GM19372 (cell line): ENCODE data around the gene HMX1.

Experiments
- ATAC-seq: cut with Tn5 transposase; IDR thresholded peaks from one replicate; pipeline ENCODE4 v1.9.1; 2021; ENCODE audit warnings: mild to moderate bottlenecking, low read depth, moderate library complexity; ENCODE audit not compliant: unreplicated experiment

Gene HMX1

GRCh38 chr4:8910100-8910821 lies 38.6 kb upstream of the HMX1 start:
- no peak for ATAC-seq

DNA sequence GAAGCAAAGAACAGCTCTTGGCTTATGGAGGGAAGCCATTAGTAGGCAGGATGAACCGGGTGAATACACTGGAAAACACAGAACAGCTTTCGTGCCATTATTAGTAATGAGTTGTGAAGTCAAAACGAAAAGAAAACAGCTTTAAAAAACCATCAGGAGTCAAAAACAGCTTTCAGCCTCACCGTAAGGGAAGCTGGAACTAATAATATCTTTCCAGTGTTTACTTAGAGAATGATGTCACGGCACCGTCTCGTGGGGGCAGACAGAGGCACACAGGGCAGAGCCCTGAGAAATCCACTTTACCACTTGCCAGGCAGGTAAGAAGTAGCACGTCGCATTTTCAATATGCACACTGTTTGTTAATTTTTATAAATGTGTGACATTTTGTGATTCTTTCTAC lies 37.9 kb upstream of the HMX1 start:
- no peak for ATAC-seq

DNA sequence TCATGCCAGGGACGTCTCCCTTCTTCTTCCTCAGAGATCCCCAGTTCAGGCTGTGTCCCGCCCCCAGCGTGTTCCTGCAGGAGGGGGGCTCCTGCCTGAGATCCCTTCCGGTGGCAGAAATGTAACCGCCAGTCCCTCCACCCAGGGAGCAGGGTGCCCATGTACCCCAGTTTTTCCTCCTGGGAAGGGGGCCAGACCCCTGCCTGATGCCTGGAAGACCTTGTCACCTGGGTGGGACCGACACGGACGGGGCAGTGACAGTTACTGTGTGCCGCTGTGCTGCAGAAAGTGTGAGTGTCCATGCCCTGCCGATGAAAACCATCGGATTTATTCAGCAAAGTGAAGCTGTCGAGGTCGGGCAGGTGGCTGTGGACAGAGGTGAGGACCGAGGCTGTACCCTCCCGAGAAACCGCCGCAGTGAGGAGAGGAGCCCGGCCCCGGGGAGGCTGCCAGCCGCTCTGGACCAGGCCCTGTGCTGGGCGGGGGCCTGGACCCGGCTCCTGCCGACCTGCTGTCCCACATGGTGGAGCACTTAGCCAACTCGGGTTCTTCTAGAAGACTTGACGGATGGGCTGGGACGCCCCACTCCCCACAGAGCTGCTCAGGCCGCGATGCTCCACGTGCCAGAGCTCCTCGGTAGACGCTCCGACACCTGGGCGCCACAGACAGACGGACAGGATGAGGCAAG lies 36.7 kb upstream of the HMX1 start:
- no peak for ATAC-seq

DNA sequence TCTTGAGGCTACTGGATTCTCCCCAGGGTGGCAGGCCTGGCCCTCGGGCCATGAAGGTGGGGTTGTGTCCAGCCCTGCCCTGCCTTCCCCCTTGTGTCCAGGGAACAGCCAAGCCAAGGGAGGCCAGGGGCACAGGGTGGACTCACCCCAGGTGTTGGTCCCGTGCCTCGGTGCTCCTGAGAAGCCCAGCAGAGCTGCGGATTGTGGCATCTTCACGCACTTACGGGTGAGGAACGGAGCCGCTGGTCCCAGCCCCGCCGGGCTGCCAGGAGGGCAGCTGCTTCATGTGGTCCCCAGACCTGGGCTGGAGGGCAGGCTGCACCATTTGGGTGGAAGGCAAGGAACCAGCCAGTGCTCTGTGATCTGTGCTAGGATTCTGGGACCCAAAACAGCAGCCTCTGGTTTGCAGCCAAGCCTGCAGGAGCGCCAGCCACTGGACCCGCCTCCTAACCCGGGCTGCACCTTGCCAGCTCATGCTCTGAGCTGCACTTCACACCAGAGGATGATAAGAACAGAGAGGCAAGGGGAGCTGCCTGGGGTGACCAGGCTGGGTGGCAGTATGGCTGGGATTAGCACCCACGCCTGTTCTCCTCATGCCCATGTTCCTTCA lies 36.1 kb upstream of the HMX1 start:
- ATAC-seq, result no peak

GRCh38 chr4:8906991-8907595 lies 35.5 kb upstream of the HMX1 start:
- no peak for ATAC-seq

- no peak for ATAC-seq
These were observed 35.0 kb upstream of the HMX1 start for GRCh38 chr4:8906668-8906970.

- no peak for ATAC-seq
These were observed 34.4 kb upstream of the HMX1 start for GRCh38 chr4:8905773-8906667.

- ATAC-seq, result no peak
These were observed 33.7 kb upstream of the HMX1 start for GRCh38 chr4:8905226-8905772.

DNA sequence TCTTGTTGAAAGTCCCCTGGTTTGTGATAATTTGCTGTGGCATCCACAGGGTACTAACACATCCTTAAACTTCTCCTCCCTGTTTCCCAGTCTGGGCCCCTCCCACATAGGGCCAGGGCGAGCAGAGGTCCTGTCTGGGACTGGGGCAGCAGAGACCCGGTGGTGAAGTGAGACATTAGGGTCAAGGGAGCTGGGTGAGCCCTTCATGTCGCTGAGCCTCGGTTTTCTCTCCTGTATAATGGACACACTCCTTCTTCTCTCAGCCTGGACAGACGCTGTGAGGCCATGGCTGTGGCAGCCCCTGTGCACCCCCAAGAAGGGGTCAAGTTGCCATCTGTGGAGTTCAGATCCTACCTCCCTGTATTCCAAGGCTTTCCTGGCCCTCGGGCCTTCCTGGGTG lies 33.0 kb upstream of the HMX1 start:
- no peak for ATAC-seq

GRCh38 chr4:8904041-8904501 lies 32.4 kb upstream of the HMX1 start:
- ATAC-seq, result no peak

DNA sequence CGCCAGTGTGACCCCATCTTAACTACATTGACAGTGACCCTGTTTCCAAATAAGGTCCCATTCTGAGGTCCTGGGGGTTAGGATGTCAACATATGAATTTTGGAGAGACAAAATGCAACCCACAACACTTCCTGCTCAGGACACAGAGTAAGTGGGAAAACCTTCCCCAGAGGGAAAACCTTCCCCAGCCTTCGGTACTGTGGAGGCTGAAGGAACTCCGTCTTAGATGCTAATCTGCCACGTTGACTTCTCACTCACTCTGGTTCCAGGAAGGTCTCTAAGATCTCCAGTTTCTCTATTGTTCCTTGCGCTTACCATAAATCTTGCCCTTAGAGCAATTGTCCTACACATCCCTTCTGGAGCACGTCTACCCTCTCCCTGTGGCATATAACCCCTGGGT lies 29.7 kb upstream of the HMX1 start:
- ATAC-seq, result no peak

- ATAC-seq, result no peak
These were observed 28.9 kb upstream of the HMX1 start for GRCh38 chr4:8900588-8900987.

DNA sequence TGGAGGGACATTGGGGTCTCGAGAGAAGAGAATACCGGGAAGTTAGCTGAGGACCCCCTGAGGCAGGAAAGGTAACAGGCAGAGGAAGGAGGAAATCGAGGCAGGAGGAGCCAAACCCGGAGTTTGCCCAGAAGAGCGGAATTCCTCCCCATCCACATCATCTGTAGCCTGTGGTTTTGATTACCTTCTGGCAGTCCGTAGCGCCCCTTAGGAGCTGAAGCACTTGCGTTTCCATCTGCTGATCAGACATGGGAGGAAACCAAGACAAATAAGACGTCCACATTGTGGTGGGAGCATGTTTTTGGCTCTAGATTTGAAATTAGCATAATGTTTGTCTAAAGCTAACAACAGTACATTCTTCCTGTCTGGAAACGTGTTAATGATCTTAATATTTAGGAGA lies 26.8 kb upstream of the HMX1 start:
- no peak for ATAC-seq

- ATAC-seq, result no peak
These were observed 25.9 kb upstream of the HMX1 start for GRCh38 chr4:8897251-8898167.

GRCh38 chr4:8896506-8896905 lies 24.9 kb upstream of the HMX1 start:
- ATAC-seq, result no peak

DNA sequence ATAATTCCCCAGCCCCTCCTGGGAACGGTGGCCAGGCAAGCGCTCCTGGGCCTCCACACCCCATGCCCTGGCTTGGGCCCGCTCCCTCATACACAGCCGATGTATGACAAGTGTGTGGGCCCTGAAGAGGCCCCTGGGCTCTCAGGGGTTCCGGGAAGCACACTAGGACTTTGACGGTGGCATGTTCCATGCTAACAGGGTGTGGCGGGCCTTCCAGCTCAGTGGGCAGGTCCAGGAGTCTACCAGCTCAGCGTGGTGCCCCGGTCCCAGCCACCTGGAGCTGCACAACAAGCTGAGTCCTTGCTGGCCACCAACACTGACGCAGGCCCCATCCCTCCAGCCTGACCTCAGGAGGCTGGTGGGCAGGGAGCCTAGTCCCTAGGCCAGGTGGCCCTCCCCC lies 24.4 kb upstream of the HMX1 start:
- ATAC-seq, result no peak

DNA sequence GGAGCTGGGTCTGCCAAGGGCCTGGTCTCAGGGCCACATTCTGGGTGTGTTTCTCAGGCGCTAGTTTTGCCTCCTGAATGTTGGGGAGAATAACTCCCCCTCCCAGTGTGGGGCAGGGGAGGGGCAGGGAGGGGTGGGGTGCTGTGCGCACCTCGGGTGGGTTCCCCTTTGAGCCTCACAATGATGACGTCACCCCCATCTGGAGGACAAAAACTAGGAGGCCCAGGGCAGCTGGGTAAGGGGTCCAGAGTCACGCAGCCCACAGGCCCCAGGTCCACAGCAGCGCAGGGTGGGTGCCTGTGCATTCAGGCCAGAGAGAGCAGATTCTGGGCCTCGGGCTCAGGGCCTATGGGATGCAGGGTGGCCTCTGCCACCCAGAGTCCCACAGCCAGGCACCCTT lies 23.7 kb upstream of the HMX1 start:
- no peak for ATAC-seq

GRCh38 chr4:8894424-8894816 lies 22.8 kb upstream of the HMX1 start:
- no peak for ATAC-seq
